ENCODE results near the gene KAZN.
A peak's percentile ranks its signal among the peaks of the same experiment; 100 is the strongest.

Gene KAZN

GRCh38 chr1:14897080-14897449 lies 298.6 kb downstream of the KAZN start:
- DNase-seq, result no peak

GRCh38 chr1:14897547-14897946 lies 299.1 kb downstream of the KAZN start:
- DNase-seq, result no peak

DNA sequence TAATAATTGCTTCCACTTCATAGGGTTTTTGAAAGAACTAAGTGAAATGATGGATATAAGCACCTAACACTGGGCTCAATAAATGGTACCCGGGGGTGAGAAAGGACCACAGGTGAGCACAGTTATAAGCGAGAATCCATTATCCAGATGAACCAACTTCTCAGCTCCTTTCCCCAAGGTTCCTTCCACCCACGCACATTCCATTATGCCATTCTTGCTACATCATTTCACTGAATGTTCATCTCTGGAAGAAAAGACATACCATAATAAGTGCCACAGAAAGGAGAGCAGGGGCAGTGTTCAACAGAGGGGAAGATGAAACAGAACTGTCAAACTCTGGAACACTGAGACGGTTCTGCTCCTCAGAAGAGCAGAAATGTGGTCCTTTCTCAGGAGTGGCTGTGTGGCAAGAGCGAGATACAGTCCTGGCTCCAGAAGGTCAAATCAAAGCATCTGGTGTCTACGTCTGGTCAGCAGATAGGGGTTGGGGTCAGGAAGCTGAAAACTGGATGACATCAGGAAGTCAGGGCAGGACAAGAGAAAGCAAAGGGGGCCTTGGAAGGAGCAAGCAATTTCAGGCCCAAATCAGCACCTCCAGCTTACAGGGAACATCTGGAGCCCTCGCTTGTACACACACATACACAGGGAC lies 299.6 kb downstream of the KAZN start:
- DNase-seq, result no peak

GRCh38 chr1:14899686-14900085 lies 301.2 kb downstream of the KAZN start:
- no peak for DNase-seq

- DNase-seq, result no peak
Measured at GRCh38 chr1:14901371-14901954, 303.0 kb downstream of the KAZN start.

GRCh38 chr1:14903922-14904321 lies 305.4 kb downstream of the KAZN start:
- no peak for DNase-seq

- DNase-seq, result no peak
Measured at GRCh38 chr1:14906665-14907064, 308.2 kb downstream of the KAZN start.

DNA sequence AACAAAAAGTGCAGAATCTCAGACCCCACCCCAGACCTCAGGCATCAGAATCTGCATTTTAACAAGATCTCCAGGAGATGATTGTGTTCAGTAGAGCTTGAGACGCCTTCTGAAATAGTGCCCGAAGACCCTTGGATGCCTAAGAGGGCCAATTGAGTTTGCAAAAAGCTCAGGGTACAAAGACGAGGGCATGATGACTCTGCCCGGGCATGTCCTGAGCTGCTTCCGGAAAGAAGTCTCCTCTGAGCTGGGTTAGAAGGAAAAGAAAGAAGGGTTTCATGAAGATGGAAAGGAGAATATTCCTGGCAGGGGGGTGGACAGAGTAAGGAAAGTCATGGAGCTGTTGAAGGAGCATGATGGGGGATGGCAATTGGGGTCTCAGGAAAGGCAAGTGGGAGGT lies 308.9 kb downstream of the KAZN start:
- no peak for DNase-seq

- no peak for DNase-seq
Measured at GRCh38 chr1:14909273-14909672, 310.8 kb downstream of the KAZN start.

- no peak for DNase-seq
Measured at GRCh38 chr1:14909920-14910460, 311.5 kb downstream of the KAZN start.

DNA sequence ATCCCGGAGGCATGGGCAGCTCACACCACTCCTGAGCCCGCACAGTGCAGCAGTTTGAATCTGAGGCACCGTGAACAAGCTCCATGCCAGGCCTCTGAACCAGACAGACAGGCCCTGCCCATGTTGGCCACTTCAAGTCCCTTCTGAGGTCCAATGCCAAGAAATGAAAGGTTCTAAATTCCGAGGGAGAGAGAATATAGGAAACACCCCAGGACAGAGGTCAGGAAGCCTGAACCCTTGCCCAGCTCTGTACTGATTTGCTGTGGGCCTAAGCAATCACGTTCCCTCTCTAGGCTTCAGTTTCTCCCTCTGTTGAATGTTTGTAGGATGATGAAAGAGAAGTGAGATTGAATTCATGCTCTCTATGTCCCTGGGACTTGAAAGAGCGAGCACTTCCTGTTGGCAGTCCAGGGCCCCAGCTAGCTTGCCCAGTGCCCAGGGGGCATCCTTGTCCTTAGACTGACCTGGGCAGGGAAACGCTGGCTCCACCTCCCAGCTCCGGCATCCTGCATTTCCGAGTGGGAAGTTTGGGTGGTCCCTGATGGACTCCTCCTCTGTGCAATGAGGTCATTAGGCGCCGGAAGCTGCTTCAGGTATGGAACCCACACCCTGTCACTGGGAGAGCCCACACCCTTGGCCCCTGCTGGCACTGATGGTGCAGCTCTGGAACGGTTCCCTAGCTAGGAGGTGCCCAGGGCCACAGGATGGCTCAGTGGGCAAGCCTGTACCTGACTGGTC lies 312.7 kb downstream of the KAZN start:
- DNase-seq, result no peak

DNA sequence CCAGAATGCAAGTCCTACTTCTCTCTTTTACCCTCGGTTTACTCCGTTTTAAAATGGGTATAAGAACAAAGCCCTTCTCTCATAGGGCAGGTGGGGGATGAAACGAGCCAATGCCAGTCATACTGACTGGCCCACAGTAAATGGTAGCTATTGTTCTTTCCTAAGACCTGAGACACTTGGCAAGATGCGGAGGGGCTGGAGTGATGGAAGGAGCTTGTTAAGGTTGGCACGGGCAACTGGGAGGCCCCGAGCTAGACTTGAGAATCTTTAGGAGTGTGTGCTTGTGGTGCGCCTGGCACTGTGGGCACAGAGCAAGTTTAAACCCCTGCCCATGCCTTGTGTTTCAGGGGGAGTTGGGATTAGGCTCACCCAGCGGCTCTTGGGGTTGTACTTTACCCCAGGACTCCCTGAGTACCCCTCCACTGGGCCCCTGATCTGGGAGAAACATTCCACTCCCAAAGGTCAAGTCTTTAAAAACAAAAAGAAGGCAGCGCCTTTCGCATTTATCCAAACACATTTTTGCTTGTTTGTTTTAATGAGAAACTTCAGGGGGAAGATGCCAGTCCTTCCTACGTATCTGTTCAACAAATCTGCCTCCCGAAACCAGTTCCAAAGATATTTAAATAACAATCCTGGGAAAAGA lies 314.5 kb downstream of the KAZN start:
- DNase-seq, result no peak

DNA sequence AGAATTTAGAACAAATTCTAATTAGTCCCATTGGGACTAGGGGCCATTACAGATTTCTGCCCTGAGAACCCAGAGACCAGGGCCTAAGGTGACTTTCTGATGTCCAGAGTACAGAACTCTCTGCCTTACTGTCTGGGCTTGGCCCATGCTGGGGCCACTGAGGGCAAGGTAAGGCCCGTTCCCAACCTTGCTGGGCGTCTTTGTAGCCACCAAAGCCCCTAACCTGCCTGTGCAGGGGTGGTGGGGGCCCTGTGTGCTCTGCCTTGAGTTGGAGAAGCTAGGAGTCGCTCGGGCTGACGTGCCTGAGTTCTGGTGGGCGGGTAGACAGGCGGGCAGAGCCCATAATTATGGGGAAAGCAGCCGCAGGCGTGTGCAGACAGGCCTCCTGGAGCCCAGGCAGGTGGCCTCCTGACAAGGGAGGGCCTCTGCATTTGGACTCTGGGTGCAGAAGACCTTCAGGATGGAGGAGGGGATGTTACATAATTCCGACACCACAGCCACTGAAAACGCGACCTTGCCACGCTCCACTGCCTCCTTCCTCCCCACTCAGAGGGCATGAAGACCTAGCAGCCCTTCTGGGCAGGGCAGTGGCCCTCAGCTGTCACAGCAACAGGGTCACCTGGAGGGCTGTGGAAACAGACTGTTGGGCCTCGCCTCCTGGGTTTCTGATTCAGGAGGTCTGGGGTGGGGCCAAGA lies 315.1 kb downstream of the KAZN start:
- DNase-seq, result peak; percentile 93

DNA sequence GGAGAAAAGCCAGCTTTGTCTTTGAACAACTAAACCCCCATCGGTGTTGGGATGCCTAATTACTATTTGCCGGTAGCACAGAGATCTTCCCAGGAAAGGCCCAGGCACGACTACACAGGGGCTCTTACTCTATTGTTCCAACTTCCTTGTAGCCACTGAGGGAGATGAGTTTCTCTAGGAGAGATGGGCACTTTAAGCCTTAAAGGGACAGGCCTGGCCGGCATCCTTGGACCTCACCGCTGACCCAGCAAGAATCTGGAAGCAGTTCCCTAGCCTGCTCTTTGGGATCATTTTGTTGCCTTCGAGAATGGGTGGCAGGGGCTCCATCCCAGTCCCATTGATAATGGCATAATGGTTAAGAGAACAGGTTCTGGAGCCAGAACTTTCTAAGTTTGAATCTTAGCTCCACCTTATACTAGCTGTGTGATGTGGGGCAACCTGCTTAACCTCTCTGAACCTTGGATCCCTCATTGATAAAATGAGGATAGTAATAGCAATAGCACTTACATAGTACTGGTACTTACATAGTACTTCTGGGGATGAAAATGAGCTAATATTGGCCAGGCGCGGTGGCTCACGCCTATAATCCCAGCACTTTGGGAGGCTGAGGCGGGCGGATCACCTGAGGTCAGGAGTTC lies 316.0 kb downstream of the KAZN start:
- no peak for DNase-seq

DNA sequence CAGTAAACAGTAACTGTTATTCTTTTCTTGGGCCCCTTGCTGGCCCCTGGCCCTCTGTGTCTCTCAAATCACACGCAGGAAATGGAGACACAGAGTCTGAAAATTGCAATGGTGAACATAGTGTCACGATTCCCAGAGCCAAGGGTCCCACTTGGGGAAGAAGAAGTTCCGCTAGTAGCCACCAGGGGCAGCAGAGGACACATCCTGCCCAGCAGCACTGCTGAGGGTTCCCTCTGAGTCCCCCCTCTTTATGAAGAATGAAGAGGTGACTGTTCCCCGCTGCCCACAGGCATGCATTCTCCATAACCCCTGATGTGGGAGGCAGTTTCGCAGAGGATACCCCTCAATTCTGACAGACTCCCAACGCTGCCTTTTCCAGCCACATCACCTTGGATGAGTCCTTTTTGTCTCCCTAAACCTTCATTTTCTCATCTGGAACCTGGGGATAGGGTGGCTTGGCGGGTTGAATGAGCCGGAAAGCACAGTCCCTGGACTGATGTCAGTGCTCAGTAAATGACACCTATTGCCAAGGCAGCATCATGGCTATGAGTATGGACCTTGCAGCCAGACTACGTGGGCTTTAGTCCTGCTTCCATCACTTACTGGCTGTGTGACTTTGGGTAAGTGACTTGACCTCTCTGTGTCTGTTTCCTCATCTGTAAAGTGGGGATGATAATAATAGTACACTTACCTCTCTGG lies 317.0 kb downstream of the KAZN start:
- DNase-seq, result no peak

DNA sequence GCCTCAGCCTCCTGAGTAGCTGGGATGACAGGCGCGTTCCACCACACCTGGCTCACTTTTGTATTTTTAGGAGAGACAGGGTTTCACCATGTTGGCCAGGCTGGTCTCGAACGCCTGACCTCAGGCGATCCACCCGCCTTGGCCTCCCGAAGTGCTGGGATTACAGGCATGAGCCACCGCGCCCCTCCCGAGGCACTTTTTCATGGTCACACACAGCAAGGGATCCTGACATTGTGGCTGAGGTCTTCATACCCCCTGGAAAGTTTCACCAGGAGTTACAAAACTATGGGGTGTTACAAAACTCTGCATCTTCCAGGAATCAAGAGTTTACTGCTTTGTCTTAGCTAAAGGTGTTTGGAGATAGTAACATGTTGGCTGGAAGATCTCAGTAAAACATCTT lies 320.8 kb downstream of the KAZN start:
- DNase-seq, result no peak

DNA sequence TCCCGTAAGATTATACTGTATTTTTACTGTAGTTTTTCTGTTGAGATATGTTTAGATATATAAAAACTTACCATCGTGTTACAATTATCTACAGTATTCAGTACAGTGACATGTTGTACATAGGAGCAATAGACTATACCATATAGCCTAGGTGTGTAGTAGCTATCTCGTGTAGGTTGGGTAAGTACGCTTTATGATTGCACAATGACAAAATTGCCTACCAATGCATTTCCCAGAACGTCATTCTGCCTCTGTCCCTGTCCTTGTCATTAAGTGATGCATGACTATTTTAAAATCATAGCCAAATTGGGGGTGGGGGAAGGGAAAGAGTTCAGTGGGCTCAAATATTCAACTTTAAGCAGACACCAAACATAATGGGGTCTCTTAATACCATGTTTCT lies 321.3 kb downstream of the KAZN start:
- no peak for DNase-seq

DNA sequence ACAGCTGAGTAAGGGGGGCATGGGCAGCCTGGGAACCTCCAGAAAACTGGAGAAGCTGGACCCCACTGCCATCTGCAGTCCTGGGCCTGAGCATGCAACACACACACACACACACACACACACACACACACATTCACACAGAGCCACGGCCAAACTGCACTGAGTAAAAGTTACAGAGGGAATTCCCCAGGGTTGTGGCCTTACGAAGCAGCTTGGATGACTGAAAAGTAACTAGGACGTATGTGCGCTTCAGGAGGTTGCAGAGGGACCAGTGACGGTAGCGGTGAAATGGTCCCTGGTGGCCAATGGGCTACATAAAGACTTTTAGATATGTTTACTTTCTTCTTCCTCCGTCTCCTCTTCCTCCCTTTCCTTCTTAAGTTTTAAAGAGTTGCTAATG lies 322.6 kb downstream of the KAZN start:
- DNase-seq, result no peak

GRCh38 chr1:14922942-14923726 lies 324.6 kb downstream of the KAZN start:
- DNase-seq, result no peak

GRCh38 chr1:14923727-14924452 lies 325.4 kb downstream of the KAZN start:
- peak; percentile 38 for DNase-seq

Data from NCI-H510A (cell line).